NCI-H1930 (cell line): ENCODE measurements around the gene FAM9B.

ENCODE experiments used
- DNase-seq, 2 experiments: peaks; one replicate each; lab custom pipeline; 2025; lab: John Stamatoyannopoulos, UW

FAM9B gene

GRCh38 chrX:8980756-8981155, 53.2 kb downstream of the FAM9B start:
- no peak for DNase-seq
